OCI-LY3 (cell line): ENCODE data around the gene LAMB4.

ENCODE experiments used
- CTCF ChIP-seq: fragments of 200-600, 300-600 bp; sonication (generic); IDR thresholded peaks from 2 replicates; pipeline ENCODE4 v1.5.1; 2014; ENCODE audit warnings: antibody characterized with exemption, low read length, low read depth
- EZH2phosphoT487 ChIP-seq: fragments of 200-600 bp; shearing (Covaris generic); IDR thresholded peaks from 2 replicates; pipeline ENCODE4 v1.6.1; 2018; ENCODE audit warnings: antibody characterized with exemption, mixed run types, low read depth

GRCh38 chr7:108044345-108044744, 85.8 kb downstream of the LAMB4 start:
- TF ChIP-seq CTCF = no peak
- no peak for TF ChIP-seq EZH2phosphoT487
